Keratinocyte (primary cell): Measurements from ENCODE around the gene AP5B1. TPM values are rescaled to one million over a fixed set of nuclear protein-coding genes. Genes with fewer than 3 reads are reported as not detected.

Source experiments
- DNase-seq: peaks from one replicate; pipeline ENCODE4 v3.0.0-alpha.2; 2011; ENCODE audit warnings: low read depth, missing footprints, low spot score
- FAIRE-seq: peaks from 2 replicates; lab custom pipeline; 2011; peaks lifted over from hg19 to GRCh38; lab: Jason Lieb, UNC
- H2AFZ ChIP-seq: 2 replicates; pipeline ENCODE4 v1.6.0; 2012; ENCODE audit warnings: low read length, control low read depth, inconsistent platforms; ENCODE audit not compliant: control insufficient read depth
- H3K27ac ChIP-seq: 2 replicates; pipeline ENCODE4 v1.5.1; 2011; ENCODE audit warnings: low read length; ENCODE audit not compliant: control insufficient read depth, insufficient read depth
- H3K27me3 ChIP-seq: 3 replicates; pipeline ENCODE4 v1.6.0; 2011; ENCODE audit warnings: low read length; ENCODE audit not compliant: control insufficient read depth, insufficient read depth; ENCODE audit errors: extremely low read depth
- H3K36me3 ChIP-seq, 2 experiments: 2 replicates in 1 of 2; 3 replicates in 1 of 2; pipeline ENCODE4 v1.5.1; 2011; ENCODE audit warnings: low read length in 2 of 2, mild to moderate bottlenecking in 1 of 2; ENCODE audit not compliant: control insufficient read depth in 2 of 2, insufficient read depth in 2 of 2; ENCODE audit errors: extremely low read depth in 1 of 2
- H3K4me1 ChIP-seq: 3 replicates; pipeline ENCODE4 v1.5.1; 2011; ENCODE audit warnings: low read length; ENCODE audit not compliant: control insufficient read depth, insufficient read depth; ENCODE audit errors: extremely low read depth
- H3K4me2 ChIP-seq: 3 replicates; pipeline ENCODE4 v1.6.0; 2011; ENCODE audit warnings: low read depth, low read length; ENCODE audit not compliant: control insufficient read depth, insufficient read depth; ENCODE audit errors: extremely low read depth
- H3K4me3 ChIP-seq, 3 experiments: fragments of 200-600 bp in 1 of 3; sonication (generic) in 1 of 3; 2 replicates in 2 of 3; 3 replicates in 1 of 3; pipeline ENCODE4 v1.5.1; 2011 to 2016; ENCODE audit warnings: low read length in 3 of 3, mild to moderate bottlenecking in 3 of 3, control low read depth in 2 of 3, inconsistent platforms in 1 of 3, low read depth in 1 of 3, mixed read lengths in 1 of 3, mixed run types in 1 of 3, moderate library complexity in 1 of 3; ENCODE audit not compliant: control insufficient read depth in 2 of 3, insufficient read depth in 2 of 3; ENCODE audit errors: extremely low read depth in 1 of 3
- H3K79me2 ChIP-seq: 2 replicates; pipeline ENCODE4 v1.6.0; 2012; ENCODE audit warnings: low read length; ENCODE audit not compliant: control insufficient read depth, insufficient read depth
- H3K9ac ChIP-seq: 3 replicates; pipeline ENCODE4 v1.6.0; 2011; ENCODE audit warnings: low read length; ENCODE audit not compliant: control insufficient read depth, insufficient read depth; ENCODE audit errors: extremely low read depth
- H3K9me1 ChIP-seq: 3 replicates; pipeline ENCODE4 v1.6.0; 2011; ENCODE audit warnings: low read length; ENCODE audit not compliant: control insufficient read depth, insufficient read depth; ENCODE audit errors: extremely low read depth
- H3K9me3 ChIP-seq: 2 replicates; pipeline ENCODE4 v1.5.1; 2012; ENCODE audit warnings: low read depth, low read length; ENCODE audit not compliant: control insufficient read depth
- H4K20me1 ChIP-seq: 3 replicates; pipeline ENCODE4 v1.6.0; 2011; ENCODE audit warnings: low read length; ENCODE audit not compliant: control insufficient read depth, insufficient read depth; ENCODE audit errors: extremely low read depth
- CTCF ChIP-seq, 3 experiments: IDR thresholded peaks in 1 of 3; conservative IDR thresholded peaks in 1 of 3; optimal IDR thresholded peaks in 1 of 3; 2 replicates in 2 of 3; 3 replicates in 1 of 3; pipeline versions ENCODE3 to v1.5.1; 2011; ENCODE audit warnings: low read length in 3 of 3, mild to moderate bottlenecking in 3 of 3, moderate library complexity in 2 of 3, control low read depth in 1 of 3, inconsistent platforms in 1 of 3; ENCODE audit not compliant: insufficient read depth in 2 of 3; ENCODE audit errors: extremely low read depth in 1 of 3
- EZH2 ChIP-seq: IDR thresholded peaks from one replicate; pipeline ENCODE4 v1.6.1; 2012; ENCODE audit warnings: inconsistent platforms, mild to moderate bottlenecking, low read length, moderate library complexity
- dilution Hi-C: fragments of 300-500 bp; cut with MboI; formaldehyde crosslinking; loops from one replicate; pipeline ENCODE4 v1.7.0; 2020; ENCODE audit warnings: low sequenced_read_pairs; ENCODE audit not compliant: extremely low pct_ligation_motif_present
- polyA plus RNA-seq, 5 experiments: library from polyadenylated mRNA; depleted of rRNA in 3 of 5; stranded (reverse) in 3 of 5; stranded (forward) in 1 of 5; unstranded in 1 of 5; fragments of >200 nt; gene quantifications; 1 replicate in 1 of 5; 2 replicates in 3 of 5; 3 replicates in 1 of 5; pipeline versions ENCODE4 v1.2.1 to v1.2.3, GENCODE V29; 2011 to 2012; ENCODE audit warnings: missing spikeins in 2 of 5, low read depth in 1 of 5, low replicate concordance in 1 of 5

The AP5B1 gene
- polyA plus RNA-seq, 1 donor (not counting 4 experiments of a cell fraction or from before 2014, with no cell fraction given), result 3.1 TPM

- dilution Hi-C loops, result no loop called here
- FAIRE-seq, result no peak
- no peak for DNase-seq
- no peak overlapping the region for H3K9ac ChIP-seq
- no peak overlapping the region for H3K4me2 ChIP-seq
- no peak overlapping the region for H3K27ac ChIP-seq
- no peaks in the 10 kb centered on the region for H3K9me1 ChIP-seq
- peaks cover 18% of the 10 kb centered on the region for H3K27me3 ChIP-seq
- H3K36me3 ChIP-seq, result peaks cover 0 to 2% of the 10 kb centered on the region in 2 experiments
- TF ChIP-seq CTCF (optimal IDR thresholded peaks at IDR 0.05 in 1 of 3, IDR thresholded peaks at IDR 0.05 in 1 of 3, conservative IDR thresholded peaks at IDR 0.05 in 1 of 3; ENCODE audit: extremely low read depth in 1 of 3, insufficient read depth in 2 of 3, low read length in 3 of 3) (no peak), EZH2 (no peak)
- H2AFZ ChIP-seq, result no peak overlapping the region
- H3K4me3 ChIP-seq, result no peak overlapping the region
- H3K79me2 ChIP-seq, result no peaks in the 10 kb centered on the region
- H3K4me1 ChIP-seq, result peaks cover 36% of the 10 kb centered on the region
- H4K20me1 ChIP-seq, result no peaks in the 10 kb centered on the region
- no peaks in the 10 kb centered on the region for H3K9me3 ChIP-seq
Measured at GRCh38 chr11:65789230-65790103, 8.7 kb upstream of the AP5B1 start.

GRCh38 chr11:65788821-65789220, 8.0 kb upstream of the AP5B1 start:
- H2AFZ ChIP-seq, result no peak overlapping the region
- H3K4me2 ChIP-seq, result no peak overlapping the region
- dilution Hi-C loops, result no loop called here
- no peak overlapping the region for H3K9ac ChIP-seq
- DNase-seq (no peak), FAIRE-seq (no peak)
- no peaks in the 10 kb centered on the region for H3K9me1 ChIP-seq
- peaks cover 18% of the 10 kb centered on the region for H3K27me3 ChIP-seq
- H3K36me3 ChIP-seq, result no peaks in the 10 kb centered on the region
- H3K9me3 ChIP-seq, result no peaks in the 10 kb centered on the region
- peaks cover 41% of the 10 kb centered on the region for H3K4me1 ChIP-seq
- H4K20me1 ChIP-seq, result no peaks in the 10 kb centered on the region
- no peak for TF ChIP-seq CTCF (optimal IDR thresholded peaks at IDR 0.05 in 1 of 3, IDR thresholded peaks at IDR 0.05 in 1 of 3, conservative IDR thresholded peaks at IDR 0.05 in 1 of 3; ENCODE audit: extremely low read depth in 1 of 3, insufficient read depth in 2 of 3, low read length in 3 of 3)
- TF ChIP-seq EZH2, result no peak
- H3K79me2 ChIP-seq, result no peaks in the 10 kb centered on the region
- peak overlapping the region in 1 of 3 experiments; percentile 47 for H3K4me3 ChIP-seq
- H3K27ac ChIP-seq, result no peak overlapping the region
